ENCODE measurements around the gene KDM8.
"Not testable (repeated sequence)": the region's sequence is repeated elsewhere in the genome, so short reads cannot be mapped to it uniquely, and the experiment has no call there.

Gene KDM8

GRCh38 chr16:27191352-27191924, 11.9 kb upstream of the KDM8 start:
- DNase-seq (ENCODE audit: low spot score), result no peak

- no peak for DNase-seq (ENCODE audit: low spot score)
Measured at GRCh38 chr16:27193300-27193990, 9.9 kb upstream of the KDM8 start.

- no peak for DNase-seq (ENCODE audit: low spot score)
Measured at GRCh38 chr16:27195076-27195741, 8.1 kb upstream of the KDM8 start.

GRCh38 chr16:27195941-27196595, 7.3 kb upstream of the KDM8 start:
- DNase-seq (ENCODE audit: low spot score), result no peak

GRCh38 chr16:27197004-27197403, 6.3 kb upstream of the KDM8 start:
- DNase-seq (ENCODE audit: low spot score), result no peak

GRCh38 chr16:27198451-27199234, 4.7 kb upstream of the KDM8 start:
- DNase-seq (ENCODE audit: low spot score), result no peak

GRCh38 chr16:27199235-27199586, 4.1 kb upstream of the KDM8 start:
- no peak for DNase-seq (ENCODE audit: low spot score)

GRCh38 chr16:27199736-27200135, 3.6 kb upstream of the KDM8 start:
- no peak for DNase-seq (ENCODE audit: low spot score)

- not testable (repeated sequence) for DNase-seq (ENCODE audit: low spot score)
Measured at GRCh38 chr16:27200914-27201313, 2.4 kb upstream of the KDM8 start.

- no peak for DNase-seq (ENCODE audit: low spot score)
Measured at GRCh38 chr16:27202923-27203506, 311 bp upstream of the KDM8 start.

- no peak for DNase-seq (ENCODE audit: low spot score)
Measured at GRCh38 chr16:27204312-27204915, 1.1 kb downstream of the KDM8 start.

- DNase-seq (ENCODE audit: low spot score), result no peak
Measured at GRCh38 chr16:27205423-27206065, 2.2 kb downstream of the KDM8 start.

- DNase-seq (ENCODE audit: low spot score), result not testable (repeated sequence)
Measured at GRCh38 chr16:27207121-27207520, 3.8 kb downstream of the KDM8 start.

- no peak for DNase-seq (ENCODE audit: low spot score)
Measured at GRCh38 chr16:27208081-27208680, 4.9 kb downstream of the KDM8 start.

GRCh38 chr16:27208796-27209195, 5.5 kb downstream of the KDM8 start:
- DNase-seq (ENCODE audit: low spot score), result no peak

- DNase-seq (ENCODE audit: low spot score), result no peak
Measured at GRCh38 chr16:27209591-27209990, 6.3 kb downstream of the KDM8 start.

GRCh38 chr16:27210174-27210573, 6.8 kb downstream of the KDM8 start:
- DNase-seq (ENCODE audit: low spot score), result no peak

- DNase-seq (ENCODE audit: low spot score), result no peak
Measured at GRCh38 chr16:27211026-27211425, 7.7 kb downstream of the KDM8 start.

GRCh38 chr16:27214084-27214961, 11.0 kb downstream of the KDM8 start:
- no peak for DNase-seq (ENCODE audit: low spot score)
